CD14-positive monocyte (primary cell): ENCODE measurements around the gene MAPRE2. TPM values are rescaled to one million over a fixed set of nuclear protein-coding genes. Genes with fewer than 3 reads are reported as not detected.

Experiments used
- DNase-seq, 3 donors: peaks; one replicate each; pipeline ENCODE4 v3.0.0-alpha.2; 2011 to 2022
- H2AFZ ChIP-seq: 2 replicates; pipeline ENCODE4 v1.6.0; 2012; ENCODE audit warnings: mild to moderate bottlenecking, low read depth, low read length, inconsistent platforms; ENCODE audit not compliant: insufficient read depth, poor library complexity, severe bottlenecking
- H3K27ac ChIP-seq, 2 donors: 1 replicate in 1 of 2; 2 replicates in 1 of 2; pipeline ENCODE4 v1.5.1; 2012 to 2013; ENCODE audit warnings: low read length in 2 of 2, control low read depth in 1 of 2, inconsistent platforms in 1 of 2, low read depth in 1 of 2, mild to moderate bottlenecking in 1 of 2
- H3K27me3 ChIP-seq, 2 donors: one replicate each; pipeline versions ENCODE4 v1.6.0 to v1.6.1; 2011 to 2013; ENCODE audit warnings: low read length in 2 of 2; ENCODE audit not compliant: control insufficient read depth in 2 of 2, insufficient read depth in 2 of 2
- H3K36me3 ChIP-seq, 2 donors: replicated peaks in 1 of 2; 1 replicate in 1 of 2; 2 replicates in 1 of 2; pipeline versions ENCODE4 v1.5.1 to v1.6.1; 2012 to 2013; ENCODE audit warnings: low read length in 2 of 2, control low read depth in 1 of 2, inconsistent platforms in 1 of 2, mild to moderate bottlenecking in 1 of 2; ENCODE audit not compliant: insufficient read depth in 2 of 2, control insufficient read depth in 1 of 2
- H3K4me1 ChIP-seq, 2 donors: 1 replicate in 1 of 2; 2 replicates in 1 of 2; pipeline versions ENCODE4 v1.5.1 to v1.6.1; 2012 to 2013; ENCODE audit warnings: low read length in 2 of 2, control low read depth in 1 of 2, inconsistent platforms in 1 of 2, mild to moderate bottlenecking in 1 of 2, moderate library complexity in 1 of 2; ENCODE audit not compliant: insufficient read depth in 2 of 2, control insufficient read depth in 1 of 2
- H3K4me2 ChIP-seq: replicated peaks from 2 replicates; pipeline ENCODE3; 2012; ENCODE audit warnings: low read length, moderate library complexity, mild to moderate bottlenecking; ENCODE audit not compliant: poor library complexity, severe bottlenecking; ENCODE audit errors: extremely low read depth
- H3K4me3 ChIP-seq, 3 experiments: fragments of 200-600 bp in 1 of 3; sonication (generic) in 1 of 3; replicated peaks in 1 of 3; 1 replicate in 2 of 3; 2 replicates in 1 of 3; pipeline ENCODE4 v1.5.1; 2011 to 2013; ENCODE audit warnings: low read length in 3 of 3, mild to moderate bottlenecking in 3 of 3, control low read depth in 2 of 3, low read depth in 2 of 3, inconsistent platforms in 1 of 3, moderate library complexity in 1 of 3
- H3K79me2 ChIP-seq: 2 replicates; pipeline ENCODE4 v1.6.0; 2012; ENCODE audit warnings: mild to moderate bottlenecking, control low read depth, inconsistent platforms, low read length, moderate library complexity; ENCODE audit not compliant: insufficient read depth
- H3K9ac ChIP-seq: 2 replicates; pipeline ENCODE4 v1.6.0; 2017; ENCODE audit warnings: low read length, mild to moderate bottlenecking; ENCODE audit not compliant: insufficient read depth, poor library complexity, severe bottlenecking
- H3K9me3 ChIP-seq, 2 donors: replicated peaks in 1 of 2; 1 replicate in 1 of 2; 2 replicates in 1 of 2; pipeline versions ENCODE4 v1.5.1 to v1.6.1; 2012 to 2013; ENCODE audit warnings: low read length in 2 of 2, control low read depth in 1 of 2; ENCODE audit not compliant: control insufficient read depth in 1 of 2, insufficient read depth in 1 of 2
- H4K20me1 ChIP-seq: 2 replicates; pipeline ENCODE4 v1.6.0; 2012; ENCODE audit warnings: mild to moderate bottlenecking, low read length, control low read depth, moderate library complexity; ENCODE audit not compliant: insufficient read depth
- H3K27ac Mint-ChIP-seq, 7 donors: one replicate each; pipeline ENCODE4 v1.8.0; 2020; ENCODE audit warnings: mild to moderate bottlenecking in 7 of 7, mixed read lengths in 7 of 7, moderate library complexity in 6 of 7, inconsistent platforms in 2 of 7
- H3K27me3 Mint-ChIP-seq, 3 donors: one replicate each; pipeline ENCODE4 v1.8.0; 2021 to 2022; ENCODE audit warnings: low read depth in 3 of 3, mild to moderate bottlenecking in 3 of 3, mixed read lengths in 3 of 3, moderate library complexity in 3 of 3, inconsistent platforms in 1 of 3
- H3K36me3 Mint-ChIP-seq, 2 donors: one replicate each; pipeline ENCODE4 v1.8.0; 2020; ENCODE audit warnings: mixed read lengths in 2 of 2, inconsistent platforms in 1 of 2, mild to moderate bottlenecking in 1 of 2
- H3K4me1 Mint-ChIP-seq: one replicate; pipeline ENCODE4 v1.8.0; 2020; ENCODE audit warnings: mild to moderate bottlenecking, mixed read lengths
- H3K4me3 Mint-ChIP-seq, 2 donors: one replicate each; pipeline ENCODE4 v1.8.0; 2020; ENCODE audit warnings: mild to moderate bottlenecking in 2 of 2, mixed read lengths in 2 of 2, moderate library complexity in 1 of 2
- H3K9me3 Mint-ChIP-seq, 7 donors: one replicate each; pipeline ENCODE4 v1.8.0; 2020 to 2022; ENCODE audit warnings: mixed read lengths in 7 of 7, mild to moderate bottlenecking in 6 of 7, moderate library complexity in 6 of 7, inconsistent platforms in 2 of 7
- WGBS: methylation state at CpG from one replicate; pipeline ENCODE4 v1.1.5; 2013; ENCODE audit warnings: missing lambda C conversion rate; ENCODE audit not compliant: insufficient coverage; 5-methylcytosine and 5-hydroxymethylcytosine counted together
- intact Hi-C, 2 donors: fragments of 100-400 bp; cut with micrococcal nuclease; formaldehyde crosslinking; loops; one replicate each; pipeline versions ENCODE4 v1.15.0 to v1.15.1; 2023
- polyA plus RNA-seq, 3 donors: library from polyadenylated mRNA; depleted of rRNA in 1 of 3; unstranded in 2 of 3; stranded (reverse) in 1 of 3; fragments of 300-500 nt in 2 of 3; fragments of >200 nt in 1 of 3; fragmentation: Illumina TruSeq in 2 of 3; gene quantifications; 1 replicate in 2 of 3; 2 replicates in 1 of 3; pipeline ENCODE4 v1.2.3, GENCODE V29; 2012 to 2021
- TF ChIP-seq, protein P1 (sequence below): fragments of 200-600 bp; IDR thresholded peaks from one replicate; pipeline ENCODE4 v1.8.0; 2022; ENCODE audit warnings: antibody characterized with exemption, mild to moderate bottlenecking

MAPRE2 gene
- polyA plus RNA-seq, 3 donors, result 22.0 to 48.1 (median 37.1) TPM

DNA sequence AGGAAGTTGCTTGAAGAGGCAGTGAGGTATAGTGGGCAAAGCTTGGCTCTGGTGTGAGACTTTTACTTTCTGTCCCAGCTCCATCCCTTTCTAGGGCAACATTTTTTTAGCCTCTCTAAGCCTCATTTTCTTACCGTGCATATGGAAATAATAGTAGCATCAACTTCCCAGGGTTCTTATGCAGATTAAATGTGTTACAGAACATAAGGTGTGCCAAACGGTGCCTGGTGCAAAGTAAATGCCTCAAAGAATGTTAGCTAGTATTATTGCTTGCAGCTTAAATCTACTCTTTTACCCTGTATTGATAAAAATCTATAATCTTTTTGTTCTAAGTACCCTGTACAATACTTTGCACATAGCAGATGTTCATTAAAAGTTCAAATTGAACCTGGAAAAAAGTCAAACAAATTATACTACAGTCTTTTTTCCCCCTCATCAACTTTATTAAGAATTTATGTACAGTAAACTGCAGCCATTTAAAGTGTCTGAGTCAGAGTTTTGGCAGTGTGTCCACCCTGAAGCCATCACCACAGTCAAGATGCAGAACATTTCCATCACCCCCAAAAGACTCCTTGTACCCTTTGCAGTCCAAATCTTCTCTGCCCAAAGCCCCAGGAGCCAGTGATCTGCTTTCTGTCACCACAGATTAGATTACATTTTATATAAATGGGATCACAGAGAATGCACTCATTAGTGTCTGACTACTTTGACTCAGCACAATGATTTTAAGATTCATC, 10.6 kb downstream of the MAPRE2 start:
- Mint-ChIP-seq H3K4me1 (peaks cover 41% of the 10 kb centered on the region), H3K27me3 (peaks cover 0 to 3% (median 0%) of the 10 kb centered on the region in 3 donors), H3K36me3 (peaks cover 8 to 12% of the 10 kb centered on the region in 2 donors), H3K9me3 (peaks cover 0 to 4% (median 0%) of the 10 kb centered on the region in 7 donors), H3K27ac (peak overlapping the region; percentile 41 to 96 (median 92)), H3K4me3 (no peak overlapping the region)
- no peaks in the 10 kb centered on the region for H3K27me3 ChIP-seq
- no peaks in the 10 kb centered on the region for H3K36me3 ChIP-seq
- no peak for DNase-seq
- H2AFZ ChIP-seq, result no peak overlapping the region
- H4K20me1 ChIP-seq, result peaks cover 18% of the 10 kb centered on the region
- intact Hi-C loops, result no loop called here
- no peak overlapping the region for H3K9ac ChIP-seq
- TF ChIP-seq, protein P1, sequence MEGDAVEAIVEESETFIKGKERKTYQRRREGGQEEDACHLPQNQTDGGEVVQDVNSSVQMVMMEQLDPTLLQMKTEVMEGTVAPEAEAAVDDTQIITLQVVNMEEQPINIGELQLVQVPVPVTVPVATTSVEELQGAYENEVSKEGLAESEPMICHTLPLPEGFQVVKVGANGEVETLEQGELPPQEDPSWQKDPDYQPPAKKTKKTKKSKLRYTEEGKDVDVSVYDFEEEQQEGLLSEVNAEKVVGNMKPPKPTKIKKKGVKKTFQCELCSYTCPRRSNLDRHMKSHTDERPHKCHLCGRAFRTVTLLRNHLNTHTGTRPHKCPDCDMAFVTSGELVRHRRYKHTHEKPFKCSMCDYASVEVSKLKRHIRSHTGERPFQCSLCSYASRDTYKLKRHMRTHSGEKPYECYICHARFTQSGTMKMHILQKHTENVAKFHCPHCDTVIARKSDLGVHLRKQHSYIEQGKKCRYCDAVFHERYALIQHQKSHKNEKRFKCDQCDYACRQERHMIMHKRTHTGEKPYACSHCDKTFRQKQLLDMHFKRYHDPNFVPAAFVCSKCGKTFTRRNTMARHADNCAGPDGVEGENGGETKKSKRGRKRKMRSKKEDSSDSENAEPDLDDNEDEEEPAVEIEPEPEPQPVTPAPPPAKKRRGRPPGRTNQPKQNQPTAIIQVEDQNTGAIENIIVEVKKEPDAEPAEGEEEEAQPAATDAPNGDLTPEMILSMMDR, result no peak
- H3K4me2 ChIP-seq, result peak overlapping the region; percentile 69
- H3K79me2 ChIP-seq, result peaks cover 58% of the 10 kb centered on the region
- H3K27ac ChIP-seq, result peak overlapping the region; percentile 55 to 83
- H3K4me3 ChIP-seq, result peak overlapping the region in 1 of 3 experiments; percentile 66
- H3K4me1 ChIP-seq, result peaks cover 27 to 31% of the 10 kb centered on the region in 2 donors
- H3K9me3 ChIP-seq, result peaks cover 0 to 3% of the 10 kb centered on the region in 2 donors
- WGBS, result no CpG with 5 or more reads among the region's 2 CpGs

DNA sequence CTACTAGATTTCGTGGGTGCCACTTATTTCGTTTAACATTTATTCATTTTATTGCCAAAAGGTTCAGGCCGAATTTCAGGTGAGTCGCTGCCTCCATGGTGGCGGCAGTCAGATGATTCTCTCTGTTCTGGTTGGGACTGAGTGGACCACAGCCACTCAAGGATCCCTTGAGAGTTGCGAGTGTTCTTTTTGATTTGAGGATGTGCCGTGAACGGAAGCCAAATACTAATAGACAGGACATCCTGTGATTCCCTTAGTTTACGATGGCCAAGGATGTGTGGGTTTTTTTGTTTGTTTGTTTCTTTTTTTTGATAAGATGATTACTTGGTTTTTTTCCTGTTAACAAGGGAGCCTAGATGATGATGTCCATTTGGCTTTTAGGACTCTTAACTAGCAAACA, 13.2 kb downstream of the MAPRE2 start:
- TF ChIP-seq, protein P1, result no peak

More for the DNA sequence above, 13.2 kb downstream of the MAPRE2 start:
- Histone ChIP-seq H3K4me3 (no peak overlapping the region), H3K36me3 (no peaks in the 10 kb centered on the region), H2AFZ (no peak overlapping the region), H3K27me3 (no peaks in the 10 kb centered on the region), H3K9me3 (no peaks in the 10 kb centered on the region), H3K79me2 (peaks cover 56% of the 10 kb centered on the region), H3K4me2 (no peak overlapping the region), H4K20me1 (peaks cover 23% of the 10 kb centered on the region), H3K9ac (no peak overlapping the region), H3K27ac (no peak overlapping the region), H3K4me1 (peaks cover 20 to 25% of the 10 kb centered on the region in 2 donors)
- DNase-seq, result no peak
- H3K4me3 Mint-ChIP-seq, result no peak overlapping the region
- peaks cover 3 to 14% of the 10 kb centered on the region in 2 donors for H3K36me3 Mint-ChIP-seq
- intact Hi-C loops, result no loop called here
- WGBS, result 94% methylated on average over 5 of the region's 9 CpGs
- peaks cover 0 to 1% (median 0%) of the 10 kb centered on the region in 3 donors for H3K27me3 Mint-ChIP-seq
- no peak overlapping the region for H3K27ac Mint-ChIP-seq
- peaks cover 0 to 1% (median 0%) of the 10 kb centered on the region in 7 donors for H3K9me3 Mint-ChIP-seq
- peaks cover 25% of the 10 kb centered on the region for H3K4me1 Mint-ChIP-seq
